CD14-positive monocyte (primary cell): ENCODE results near the gene MXRA7. TPM values are rescaled to one million over a fixed set of nuclear protein-coding genes. Genes with fewer than 3 reads are reported as not detected.

Source experiments
- DNase-seq, 3 donors: peaks; one replicate each; pipeline ENCODE4 v3.0.0-alpha.2; 2011 to 2022
- H2AFZ ChIP-seq: 2 replicates; pipeline ENCODE4 v1.6.0; 2012; ENCODE audit warnings: mild to moderate bottlenecking, low read depth, low read length, inconsistent platforms; ENCODE audit not compliant: insufficient read depth, poor library complexity, severe bottlenecking
- H3K27ac ChIP-seq, 2 donors: 1 replicate in 1 of 2; 2 replicates in 1 of 2; pipeline ENCODE4 v1.5.1; 2012 to 2013; ENCODE audit warnings: low read length in 2 of 2, control low read depth in 1 of 2, inconsistent platforms in 1 of 2, low read depth in 1 of 2, mild to moderate bottlenecking in 1 of 2
- H3K27me3 ChIP-seq, 2 donors: one replicate each; pipeline versions ENCODE4 v1.6.0 to v1.6.1; 2011 to 2013; ENCODE audit warnings: low read length in 2 of 2; ENCODE audit not compliant: control insufficient read depth in 2 of 2, insufficient read depth in 2 of 2
- H3K36me3 ChIP-seq, 2 donors: replicated peaks in 1 of 2; 1 replicate in 1 of 2; 2 replicates in 1 of 2; pipeline versions ENCODE4 v1.5.1 to v1.6.1; 2012 to 2013; ENCODE audit warnings: low read length in 2 of 2, control low read depth in 1 of 2, inconsistent platforms in 1 of 2, mild to moderate bottlenecking in 1 of 2; ENCODE audit not compliant: insufficient read depth in 2 of 2, control insufficient read depth in 1 of 2
- H3K4me1 ChIP-seq, 2 donors: 1 replicate in 1 of 2; 2 replicates in 1 of 2; pipeline versions ENCODE4 v1.5.1 to v1.6.1; 2012 to 2013; ENCODE audit warnings: low read length in 2 of 2, control low read depth in 1 of 2, inconsistent platforms in 1 of 2, mild to moderate bottlenecking in 1 of 2, moderate library complexity in 1 of 2; ENCODE audit not compliant: insufficient read depth in 2 of 2, control insufficient read depth in 1 of 2
- H3K4me2 ChIP-seq: replicated peaks from 2 replicates; pipeline ENCODE3; 2012; ENCODE audit warnings: low read length, moderate library complexity, mild to moderate bottlenecking; ENCODE audit not compliant: poor library complexity, severe bottlenecking; ENCODE audit errors: extremely low read depth
- H3K4me3 ChIP-seq, 3 experiments: fragments of 200-600 bp in 1 of 3; sonication (generic) in 1 of 3; replicated peaks in 1 of 3; 1 replicate in 2 of 3; 2 replicates in 1 of 3; pipeline ENCODE4 v1.5.1; 2011 to 2013; ENCODE audit warnings: low read length in 3 of 3, mild to moderate bottlenecking in 3 of 3, control low read depth in 2 of 3, low read depth in 2 of 3, inconsistent platforms in 1 of 3, moderate library complexity in 1 of 3
- H3K79me2 ChIP-seq: 2 replicates; pipeline ENCODE4 v1.6.0; 2012; ENCODE audit warnings: mild to moderate bottlenecking, control low read depth, inconsistent platforms, low read length, moderate library complexity; ENCODE audit not compliant: insufficient read depth
- H3K9ac ChIP-seq: 2 replicates; pipeline ENCODE4 v1.6.0; 2017; ENCODE audit warnings: low read length, mild to moderate bottlenecking; ENCODE audit not compliant: insufficient read depth, poor library complexity, severe bottlenecking
- H3K9me3 ChIP-seq, 2 donors: replicated peaks in 1 of 2; 1 replicate in 1 of 2; 2 replicates in 1 of 2; pipeline versions ENCODE4 v1.5.1 to v1.6.1; 2012 to 2013; ENCODE audit warnings: low read length in 2 of 2, control low read depth in 1 of 2; ENCODE audit not compliant: control insufficient read depth in 1 of 2, insufficient read depth in 1 of 2
- H4K20me1 ChIP-seq: 2 replicates; pipeline ENCODE4 v1.6.0; 2012; ENCODE audit warnings: mild to moderate bottlenecking, low read length, control low read depth, moderate library complexity; ENCODE audit not compliant: insufficient read depth
- H3K27ac Mint-ChIP-seq, 7 donors: one replicate each; pipeline ENCODE4 v1.8.0; 2020; ENCODE audit warnings: mild to moderate bottlenecking in 7 of 7, mixed read lengths in 7 of 7, moderate library complexity in 6 of 7, inconsistent platforms in 2 of 7
- H3K27me3 Mint-ChIP-seq, 3 donors: one replicate each; pipeline ENCODE4 v1.8.0; 2021 to 2022; ENCODE audit warnings: low read depth in 3 of 3, mild to moderate bottlenecking in 3 of 3, mixed read lengths in 3 of 3, moderate library complexity in 3 of 3, inconsistent platforms in 1 of 3
- H3K36me3 Mint-ChIP-seq, 2 donors: one replicate each; pipeline ENCODE4 v1.8.0; 2020; ENCODE audit warnings: mixed read lengths in 2 of 2, inconsistent platforms in 1 of 2, mild to moderate bottlenecking in 1 of 2
- H3K4me1 Mint-ChIP-seq: one replicate; pipeline ENCODE4 v1.8.0; 2020; ENCODE audit warnings: mild to moderate bottlenecking, mixed read lengths
- H3K4me3 Mint-ChIP-seq, 2 donors: one replicate each; pipeline ENCODE4 v1.8.0; 2020; ENCODE audit warnings: mild to moderate bottlenecking in 2 of 2, mixed read lengths in 2 of 2, moderate library complexity in 1 of 2
- H3K9me3 Mint-ChIP-seq, 7 donors: one replicate each; pipeline ENCODE4 v1.8.0; 2020 to 2022; ENCODE audit warnings: mixed read lengths in 7 of 7, mild to moderate bottlenecking in 6 of 7, moderate library complexity in 6 of 7, inconsistent platforms in 2 of 7
- WGBS: methylation state at CpG from one replicate; pipeline ENCODE4 v1.1.5; 2013; ENCODE audit warnings: missing lambda C conversion rate; ENCODE audit not compliant: insufficient coverage; 5-methylcytosine and 5-hydroxymethylcytosine counted together
- intact Hi-C, 2 donors: fragments of 100-400 bp; cut with micrococcal nuclease; formaldehyde crosslinking; loops; one replicate each; pipeline versions ENCODE4 v1.15.0 to v1.15.1; 2023
- polyA plus RNA-seq, 3 donors: library from polyadenylated mRNA; depleted of rRNA in 1 of 3; unstranded in 2 of 3; stranded (reverse) in 1 of 3; fragments of 300-500 nt in 2 of 3; fragments of >200 nt in 1 of 3; fragmentation: Illumina TruSeq in 2 of 3; gene quantifications; 1 replicate in 2 of 3; 2 replicates in 1 of 3; pipeline ENCODE4 v1.2.3, GENCODE V29; 2012 to 2021
- TF ChIP-seq, protein P1 (sequence below): fragments of 200-600 bp; IDR thresholded peaks from one replicate; pipeline ENCODE4 v1.8.0; 2022; ENCODE audit warnings: antibody characterized with exemption, mild to moderate bottlenecking

Gene MXRA7
- polyA plus RNA-seq, 3 donors: 0.13 to 0.81 (median 0.30) TPM

DNA sequence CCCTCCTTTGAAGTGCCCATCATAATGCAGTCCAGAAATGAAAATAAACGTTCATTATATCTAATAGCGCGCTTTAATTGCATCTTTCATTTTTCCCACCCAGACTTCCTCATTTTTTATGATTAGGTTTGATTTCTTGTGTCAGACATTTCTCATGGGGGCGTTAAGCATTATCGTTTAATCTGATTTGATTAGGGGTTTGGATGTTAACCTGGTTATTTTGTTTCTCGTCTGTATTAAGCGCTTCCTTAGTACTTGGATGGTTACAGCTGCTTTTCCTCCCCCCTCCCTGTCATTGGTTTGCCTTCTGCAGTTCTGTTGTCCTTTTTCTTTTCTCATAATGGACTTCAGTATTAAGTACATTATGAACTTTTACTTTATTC, 27.7 kb upstream of the MXRA7 start:
- intact Hi-C loops: loop anchor here in 1 of 2 donors (10.0 kb wide), 1 partner anchor 474 kb away; the partner anchor contains the start of gene UBALD2
- Mint-ChIP-seq H3K36me3 (peaks cover 44 to 53% of the 10 kb centered on the region in 2 donors), H3K9me3 (peaks cover 0 to 2% (median 0%) of the 10 kb centered on the region in 7 donors), H3K4me3 (peak overlapping the region; percentile 97), H3K27me3 (peaks cover 0 to 2% (median 0%) of the 10 kb centered on the region in 3 donors), H3K27ac (peak overlapping the region; percentile 98 to 100 (median 99)), H3K4me1 (peaks cover 32% of the 10 kb centered on the region)
- Histone ChIP-seq H3K4me3 (peak overlapping the region; percentile 95 to 100 (median 97)), H2AFZ (peak overlapping the region; percentile 96), H3K27me3 (no peaks in the 10 kb centered on the region), H3K79me2 (peaks cover 56% of the 10 kb centered on the region), H3K36me3 (peaks cover 38 to 53% of the 10 kb centered on the region in 2 donors), H3K27ac (peak overlapping the region; percentile 96 to 99), H3K9ac (peak overlapping the region; percentile 97), H3K9me3 (no peaks in the 10 kb centered on the region), H3K4me2 (peak overlapping the region; percentile 87), H3K4me1 (peaks cover 33 to 38% of the 10 kb centered on the region in 2 donors), H4K20me1 (peaks cover 37% of the 10 kb centered on the region)
- no peak for DNase-seq
- TF ChIP-seq, protein P1, sequence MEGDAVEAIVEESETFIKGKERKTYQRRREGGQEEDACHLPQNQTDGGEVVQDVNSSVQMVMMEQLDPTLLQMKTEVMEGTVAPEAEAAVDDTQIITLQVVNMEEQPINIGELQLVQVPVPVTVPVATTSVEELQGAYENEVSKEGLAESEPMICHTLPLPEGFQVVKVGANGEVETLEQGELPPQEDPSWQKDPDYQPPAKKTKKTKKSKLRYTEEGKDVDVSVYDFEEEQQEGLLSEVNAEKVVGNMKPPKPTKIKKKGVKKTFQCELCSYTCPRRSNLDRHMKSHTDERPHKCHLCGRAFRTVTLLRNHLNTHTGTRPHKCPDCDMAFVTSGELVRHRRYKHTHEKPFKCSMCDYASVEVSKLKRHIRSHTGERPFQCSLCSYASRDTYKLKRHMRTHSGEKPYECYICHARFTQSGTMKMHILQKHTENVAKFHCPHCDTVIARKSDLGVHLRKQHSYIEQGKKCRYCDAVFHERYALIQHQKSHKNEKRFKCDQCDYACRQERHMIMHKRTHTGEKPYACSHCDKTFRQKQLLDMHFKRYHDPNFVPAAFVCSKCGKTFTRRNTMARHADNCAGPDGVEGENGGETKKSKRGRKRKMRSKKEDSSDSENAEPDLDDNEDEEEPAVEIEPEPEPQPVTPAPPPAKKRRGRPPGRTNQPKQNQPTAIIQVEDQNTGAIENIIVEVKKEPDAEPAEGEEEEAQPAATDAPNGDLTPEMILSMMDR: no peak
- WGBS: no CpG with 5 or more reads among the region's 7 CpGs

DNA sequence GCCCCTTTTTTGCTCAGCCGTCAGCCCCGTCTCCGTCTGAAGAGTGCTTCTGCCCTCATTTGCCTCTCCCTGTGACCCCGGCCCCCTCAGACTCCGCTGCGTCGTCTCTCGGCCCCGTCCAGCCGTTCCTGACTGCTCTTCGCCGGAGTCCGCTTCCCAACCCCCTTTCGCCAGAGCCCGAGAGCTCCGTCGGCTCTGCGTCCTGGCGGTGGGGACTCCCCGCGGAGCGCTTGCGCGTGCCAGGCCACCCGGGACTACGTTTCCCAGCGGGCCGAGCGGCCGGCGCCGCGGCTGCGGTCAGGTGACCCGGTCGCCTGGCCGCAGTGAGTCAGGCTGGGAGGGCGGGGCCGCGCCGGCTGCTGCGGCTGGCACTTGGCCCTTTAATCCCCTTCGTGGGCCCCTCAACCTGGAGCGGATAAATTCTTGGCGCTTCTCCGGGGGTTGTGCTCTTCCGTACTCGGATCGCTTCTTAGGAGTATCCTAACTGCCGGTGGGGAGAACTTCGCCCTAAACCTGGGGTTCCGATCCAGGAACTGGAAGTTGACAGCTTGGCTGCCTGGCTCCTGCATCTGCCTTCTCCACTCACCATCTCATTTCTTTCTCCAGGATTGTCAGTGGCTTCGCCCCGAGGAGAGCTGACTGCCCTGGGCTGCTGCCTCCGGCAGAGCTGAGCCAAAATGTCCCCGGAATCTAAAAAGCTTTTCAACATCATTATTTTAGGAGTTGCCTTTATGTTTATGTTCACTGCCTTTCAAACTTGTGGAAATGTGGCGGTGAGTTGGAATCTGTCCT, 27.1 kb upstream of the MXRA7 start, which contains the start of gene MFSD11:
Gene MFSD11 (plus strand): TSS at position 444 of the 792 bp plus-strand sequence. CDS start 234 bp downstream, at position 678.
- Histone ChIP-seq H3K4me2 (peak within 1 kb of the TSS; percentile 87), H3K4me1 (peaks cover 34 to 44% of the 10 kb centered on the region in 2 donors), H4K20me1 (peaks cover 43% of the 10 kb centered on the region), H3K9ac (peak within 1 kb of the TSS; percentile 97), H3K79me2 (peaks cover 62% of the 10 kb centered on the region), H3K27ac (peak within 1 kb of the TSS; percentile 96 to 99), H2AFZ (peak within 1 kb of the TSS; percentile 96), H3K36me3 (peaks cover 38 to 55% of the 10 kb centered on the region in 2 donors), H3K9me3 (no peaks in the 10 kb centered on the region), H3K4me3 (peak within 1 kb of the TSS; percentile 95 to 100 (median 97)), H3K27me3 (no peaks in the 10 kb centered on the region)
- under 1% methylated on average over 52 of the region's 57 CpGs for WGBS
- TF ChIP-seq, protein P1: no peak
- Mint-ChIP-seq H3K4me3 (peak within 1 kb of the TSS; percentile 97), H3K4me1 (peaks cover 37% of the 10 kb centered on the region), H3K36me3 (peaks cover 45 to 55% of the 10 kb centered on the region in 2 donors), H3K27me3 (peaks cover 0 to 2% (median 0%) of the 10 kb centered on the region in 3 donors), H3K27ac (peak within 1 kb of the TSS; percentile 98 to 100 (median 99)), H3K9me3 (peaks cover 0 to 2% (median 0%) of the 10 kb centered on the region in 7 donors)
- intact Hi-C loops: loop anchor here in 1 of 2 donors (1.0 to 10.0 kb wide), 2 partner anchors 12 to 473 kb away; partner anchors contain the start of genes JMJD6, METTL23 and UBALD2
- peak; percentile 92 to 94 (median 93) for DNase-seq
